CD4-positive, alpha-beta T cell (primary cell): ENCODE measurements around the gene SCAI. TPM values are rescaled to one million over a fixed set of nuclear protein-coding genes. Genes with fewer than 3 reads are reported as not detected.
A peak's percentile ranks its signal among the peaks of the same experiment; 100 is the strongest.

Source experiments
- ATAC-seq: fragments of 200-7000 bp; cut with Tn5 transposase; one replicate; pipeline ENCODE4 v1.10.0; 2022; ENCODE audit warnings: mild to moderate bottlenecking; ENCODE audit not compliant: poor library complexity
- CTCF ChIA-PET: fragments of 350-600 bp; sonication (Branson Sonifier 250); formaldehyde crosslinking; loops from one replicate; lab custom pipeline; 2021; ENCODE audit warnings: antibody characterized with exemption, inconsistent platforms; lab: Charles Lee
- POLR2A ChIA-PET: fragments of 350-600 bp; sonication (Branson Sonifier 250); formaldehyde crosslinking; loops from one replicate; lab custom pipeline; 2021; ENCODE audit warnings: antibody characterized with exemption, inconsistent platforms; lab: Charles Lee
- DNase-seq, 14 experiments: peaks; one replicate each; pipeline ENCODE4 v3.0.0-alpha.2; 2013 to 2020; ENCODE audit warnings: mixed read lengths in 2 of 14
- H3K27ac ChIP-seq, 2 donors: one replicate each; pipeline versions ENCODE4 v1.5.1 to v1.7.0; 2013; ENCODE audit warnings: low read length in 2 of 2, low read depth in 1 of 2, mild to moderate bottlenecking in 1 of 2
- H3K27me3 ChIP-seq, 2 experiments: 1 replicate in 1 of 2; 2 replicates in 1 of 2; pipeline versions ENCODE4 v1.6.1 to v1.7.0; 2013; ENCODE audit warnings: low read length in 2 of 2, control low read depth in 1 of 2, mild to moderate bottlenecking in 1 of 2, moderate library complexity in 1 of 2; ENCODE audit not compliant: insufficient read depth in 2 of 2, control insufficient read depth in 1 of 2
- H3K36me3 ChIP-seq: one replicate; pipeline ENCODE4 v1.6.1; 2013; ENCODE audit warnings: low read length, control low read depth; ENCODE audit not compliant: insufficient read depth
- H3K4me1 ChIP-seq: one replicate; pipeline ENCODE4 v1.6.1; 2013; ENCODE audit warnings: low read length, control low read depth; ENCODE audit not compliant: insufficient read depth
- H3K4me3 ChIP-seq: one replicate; pipeline ENCODE4 v1.5.1; 2013; ENCODE audit warnings: mild to moderate bottlenecking, low read length, moderate library complexity
- H3K9me3 ChIP-seq, 2 experiments: 1 replicate in 1 of 2; 2 replicates in 1 of 2; pipeline versions ENCODE4 v1.6.1 to v1.7.0; 2013; ENCODE audit warnings: low read length in 2 of 2, mild to moderate bottlenecking in 2 of 2, control low read depth in 1 of 2, moderate library complexity in 1 of 2; ENCODE audit not compliant: control insufficient read depth in 1 of 2, insufficient read depth in 1 of 2
- H3K27ac Mint-ChIP-seq: one replicate; pipeline ENCODE4 v1.8.0; 2020; ENCODE audit warnings: mixed read lengths
- H3K27me3 Mint-ChIP-seq: one replicate; pipeline ENCODE4 v1.8.0; 2021; ENCODE audit warnings: mixed read lengths
- H3K36me3 Mint-ChIP-seq: one replicate; pipeline ENCODE4 v1.8.0; 2021; ENCODE audit warnings: low read depth, mixed read lengths
- H3K4me1 Mint-ChIP-seq: one replicate; pipeline ENCODE4 v1.8.0; 2021; ENCODE audit warnings: low read depth, mixed read lengths
- H3K4me3 Mint-ChIP-seq: one replicate; pipeline ENCODE4 v1.8.0; 2020; ENCODE audit warnings: mild to moderate bottlenecking, mixed read lengths
- H3K9me3 Mint-ChIP-seq: one replicate; pipeline ENCODE4 v1.8.0; 2020; ENCODE audit warnings: mixed read lengths
- intact Hi-C, 2 experiments: fragments of 100-400 bp; cut with DNase I in 1 of 2; cut with micrococcal nuclease in 1 of 2; formaldehyde crosslinking; loops; one replicate each; pipeline versions ENCODE4 v1.15.1 to v1.9.0; 2023 to 2025; cut with DNase I, micrococcal nuclease
- total RNA-seq, 174 experiments: library from RNA in 2 of 174; stranded (reverse) in 2 of 174; gene quantifications; one replicate each; pipeline ENCODE4 v1.2.3 and lab custom pipeline; 2021 to 2026
- TF ChIP-seq, protein P1 (sequence below): fragments of 200-600 bp; IDR thresholded peaks from one replicate; pipeline ENCODE4 v1.8.0; 2022; ENCODE audit warnings: antibody characterized with exemption, mild to moderate bottlenecking

SCAI gene
- total RNA-seq, 2 experiments from 2014 or later = 11.6 to 13.4 TPM

DNA sequence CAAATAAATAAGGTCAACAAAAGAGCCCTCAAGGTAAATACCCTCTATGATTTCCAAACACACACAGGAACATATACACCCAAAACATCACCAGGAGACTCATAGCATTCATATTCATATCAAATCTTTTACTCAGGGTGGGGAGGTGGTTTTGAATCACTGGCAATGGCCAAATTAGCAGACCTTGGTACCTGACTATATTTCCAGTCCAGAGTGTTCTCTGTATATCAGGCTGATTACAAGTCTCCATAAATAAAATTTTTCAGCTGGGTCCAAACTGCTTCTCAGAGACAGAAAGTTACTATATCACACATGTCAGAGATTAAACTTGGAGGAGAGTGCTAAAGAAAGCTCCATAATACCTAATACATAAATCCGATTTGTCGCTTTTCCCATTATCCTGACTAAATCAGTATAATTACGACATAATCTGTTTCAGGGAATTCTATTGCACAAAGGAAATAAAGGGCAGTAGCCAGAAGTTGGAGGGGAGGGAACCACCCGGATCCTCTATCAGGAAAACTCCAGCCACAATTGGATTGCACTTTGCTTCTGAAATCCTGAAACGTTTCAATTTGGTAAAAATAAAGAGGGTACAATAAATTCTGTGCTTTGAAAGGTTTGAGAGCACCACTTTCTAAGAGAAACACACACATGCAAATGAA is 195.5 kb downstream of the SCAI start:
- ChIA-PET CTCF (no interaction called here), POLR2A (interaction anchor here (1.6 kb wide), 1 partner anchor 18 kb away, joined by 6 read pairs; no protein-coding TSS in a partner anchor)
- Histone ChIP-seq H3K4me1 (no peaks in the 10 kb centered on the region), H3K27ac (no peak overlapping the region), H3K4me3 (no peak overlapping the region), H3K27me3 (no peaks in the 10 kb centered on the region), H3K9me3 (no peaks in the 10 kb centered on the region), H3K36me3 (no peaks in the 10 kb centered on the region)
- TF ChIP-seq, protein P1, sequence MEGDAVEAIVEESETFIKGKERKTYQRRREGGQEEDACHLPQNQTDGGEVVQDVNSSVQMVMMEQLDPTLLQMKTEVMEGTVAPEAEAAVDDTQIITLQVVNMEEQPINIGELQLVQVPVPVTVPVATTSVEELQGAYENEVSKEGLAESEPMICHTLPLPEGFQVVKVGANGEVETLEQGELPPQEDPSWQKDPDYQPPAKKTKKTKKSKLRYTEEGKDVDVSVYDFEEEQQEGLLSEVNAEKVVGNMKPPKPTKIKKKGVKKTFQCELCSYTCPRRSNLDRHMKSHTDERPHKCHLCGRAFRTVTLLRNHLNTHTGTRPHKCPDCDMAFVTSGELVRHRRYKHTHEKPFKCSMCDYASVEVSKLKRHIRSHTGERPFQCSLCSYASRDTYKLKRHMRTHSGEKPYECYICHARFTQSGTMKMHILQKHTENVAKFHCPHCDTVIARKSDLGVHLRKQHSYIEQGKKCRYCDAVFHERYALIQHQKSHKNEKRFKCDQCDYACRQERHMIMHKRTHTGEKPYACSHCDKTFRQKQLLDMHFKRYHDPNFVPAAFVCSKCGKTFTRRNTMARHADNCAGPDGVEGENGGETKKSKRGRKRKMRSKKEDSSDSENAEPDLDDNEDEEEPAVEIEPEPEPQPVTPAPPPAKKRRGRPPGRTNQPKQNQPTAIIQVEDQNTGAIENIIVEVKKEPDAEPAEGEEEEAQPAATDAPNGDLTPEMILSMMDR = no peak
- no peak for ATAC-seq
- H3K27me3 Mint-ChIP-seq = no peaks in the 10 kb centered on the region
- no peaks in the 10 kb centered on the region for H3K9me3 Mint-ChIP-seq
- no peak overlapping the region for H3K4me3 Mint-ChIP-seq
- peaks cover 25% of the 10 kb centered on the region for H3K36me3 Mint-ChIP-seq
- no peak overlapping the region for H3K27ac Mint-ChIP-seq
- H3K4me1 Mint-ChIP-seq = no peaks in the 10 kb centered on the region
- no peak for DNase-seq
- intact Hi-C loops = no loop called here

DNA sequence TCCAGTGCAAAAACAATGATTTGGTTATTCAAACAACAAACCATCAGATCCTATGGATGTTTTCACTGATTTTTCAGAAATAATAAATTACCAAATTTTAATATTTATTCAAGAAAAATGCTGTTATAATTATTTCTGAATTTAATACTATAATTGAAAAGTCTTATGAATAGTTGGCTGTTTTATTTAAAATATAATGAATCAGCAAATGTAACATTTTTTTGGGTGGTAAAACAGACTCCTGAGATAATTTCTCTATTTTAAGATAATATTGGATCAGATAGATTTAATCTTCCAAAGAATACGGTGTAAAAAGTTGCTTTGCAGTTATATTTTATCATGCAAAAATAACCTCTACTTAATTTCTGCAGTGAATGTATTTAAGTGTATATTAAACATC is 197.2 kb downstream of the SCAI start:
- intact Hi-C loops = no loop called here
- ATAC-seq = no peak
- no peak overlapping the region for H3K4me3 ChIP-seq
- Mint-ChIP-seq H3K4me3 (no peak overlapping the region), H3K27ac (no peak overlapping the region), H3K4me1 (peaks cover 10% of the 10 kb centered on the region), H3K36me3 (peaks cover 16% of the 10 kb centered on the region), H3K9me3 (no peaks in the 10 kb centered on the region), H3K27me3 (no peaks in the 10 kb centered on the region)
- H3K27me3 ChIP-seq = no peaks in the 10 kb centered on the region
- H3K27ac ChIP-seq = no peak overlapping the region
- DNase-seq = no peak
- H3K4me1 ChIP-seq = peaks cover 11% of the 10 kb centered on the region
- TF ChIP-seq, protein P1 = no peak
- H3K9me3 ChIP-seq = no peaks in the 10 kb centered on the region
- H3K36me3 ChIP-seq = no peaks in the 10 kb centered on the region
- ChIA-PET POLR2A (no interaction called here), CTCF (no interaction called here)

DNA sequence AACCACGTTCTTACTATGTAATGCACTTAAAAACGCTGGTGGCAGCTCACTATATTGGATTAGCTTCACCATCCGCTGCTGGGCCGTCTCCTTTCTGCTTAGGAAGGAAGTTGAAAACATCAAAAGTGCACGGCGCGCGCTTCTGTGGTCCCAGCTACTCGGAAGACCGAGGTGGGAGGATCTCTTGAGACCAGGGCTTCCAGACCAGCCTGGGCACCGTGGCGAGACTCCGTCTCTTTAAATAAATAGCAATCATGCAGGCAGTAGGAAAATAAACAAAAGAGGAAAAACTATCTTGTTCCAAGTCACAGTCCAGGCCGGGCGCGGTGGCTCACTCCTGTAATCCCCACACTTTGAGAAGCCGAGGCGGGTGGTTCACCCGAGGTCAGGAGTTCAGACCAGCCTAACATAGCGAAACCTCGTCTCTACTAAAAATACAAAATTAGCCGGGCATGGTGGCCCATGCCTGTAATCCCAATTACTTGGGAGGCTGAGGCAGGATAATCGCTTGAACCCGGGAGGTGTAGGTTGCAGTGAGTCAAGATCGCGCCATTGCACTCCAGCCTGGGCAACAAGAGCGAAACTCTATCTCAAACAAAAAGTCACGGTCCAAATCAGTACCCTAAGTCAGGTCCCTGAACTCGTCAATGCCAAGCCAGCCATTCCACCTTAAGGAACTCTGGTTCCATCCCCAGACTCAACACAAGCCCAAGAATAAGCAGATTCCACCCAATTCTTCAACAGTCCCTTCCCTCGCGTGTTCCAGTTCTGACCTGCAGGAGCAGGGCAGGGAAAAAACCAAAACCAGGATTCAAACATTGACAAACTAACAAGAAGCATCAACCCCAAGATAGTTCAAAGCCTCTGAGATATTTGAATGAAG is 201.4 kb downstream of the SCAI start:
- intact Hi-C loops = loop anchor here (1.0 to 5.0 kb wide), 6 partner anchors 23 to 260 kb away; partner anchors contain the start of genes SCAI (in 2 of the 2), ARPC5L (in 1 of the 2), NR6A1 (in 1 of the 2) and RABEPK (in 1 of the 2)
- TF ChIP-seq, protein P1 = no peak
- DNase-seq = peak; percentile 53 to 84 (median 65)

More for the DNA sequence above, 201.4 kb downstream of the SCAI start:
- H3K9me3 ChIP-seq = no peaks in the 10 kb centered on the region
- peaks cover 10% of the 10 kb centered on the region for H3K36me3 ChIP-seq
- H3K27ac ChIP-seq = peak overlapping the region; percentile 90
- CTCF ChIA-PET = interaction anchor here (0.6 to 0.9 kb wide), 3 partner anchors 89 to 250 kb away, joined by 3 read pairs; partner anchors contain the start of gene WDR38
- ATAC-seq = peak; percentile 55
- Mint-ChIP-seq H3K27me3 (no peaks in the 10 kb centered on the region), H3K9me3 (no peaks in the 10 kb centered on the region), H3K4me1 (peaks cover 23% of the 10 kb centered on the region), H3K4me3 (peak overlapping the region; percentile 94), H3K27ac (peak overlapping the region; percentile 90), H3K36me3 (peaks cover 20% of the 10 kb centered on the region)
- H3K4me3 ChIP-seq = peak overlapping the region; percentile 96
- H3K27me3 ChIP-seq = no peaks in the 10 kb centered on the region
- peaks cover 20% of the 10 kb centered on the region for H3K4me1 ChIP-seq
- POLR2A ChIA-PET = interaction anchor here (0.6 to 3.1 kb wide), 20 partner anchors 9 to 320 kb away, joined by 3 to 108 read pairs (median 4); partner anchors contain the start of genes ARPC5L, GAPVD1, HSPA5 and PPP6C
